Measurements from ENCODE around the gene SNX25. TPM values are rescaled to one million over a fixed set of nuclear protein-coding genes. Genes with fewer than 3 reads are reported as not detected.
A peak's percentile ranks its signal among the peaks of the same experiment; 100 is the strongest.

Gene SNX25
- total and polyA plus RNA-seq, 2 experiments from 2014 or later: 6.9 to 25.0 TPM

- peaks cover 4% of the 10 kb centered on the region; the same call in 1 of the 2 replicates for H3F3A ChIP-seq (replicated peaks; ENCODE audit: low read depth)
- H3K36me3 ChIP-seq (ENCODE audit: insufficient read depth): no peaks in the 10 kb centered on the region
- H3K9me3 Mint-ChIP-seq: peaks cover 5% of the 10 kb centered on the region; the same call in 2 of the 3 replicates
- H3K4me1 Mint-ChIP-seq: peaks cover 11% of the 10 kb centered on the region
- H3K36me3 Mint-ChIP-seq (ENCODE audit: low read depth): peaks cover 4% of the 10 kb centered on the region; the same call in 1 of the 3 replicates
- ATAC-seq (peak; percentile 44), DNase-seq (ENCODE audit: low spot score) (peak; percentile 93)
- peak within 1 kb of the TSS; percentile 88 for H2AFZ ChIP-seq
- no peaks in the 10 kb centered on the region; the same call in 1 of the 2 replicates for H3K4me1 ChIP-seq (ENCODE audit: insufficient read depth)
- peak within 1 kb of the TSS; percentile 71 for H3K4me3 ChIP-seq
- H3K4me3 Mint-ChIP-seq: peak within 1 kb of the TSS; percentile 83
- H3K27ac ChIP-seq (ENCODE audit: low read depth): peak within 1 kb of the TSS; percentile 64; the same call in 1 of the 2 replicates
- no peaks in the 10 kb centered on the region for H3K79me2 ChIP-seq (replicated peaks; ENCODE audit: insufficient read depth)
- peak within 1 kb of the TSS; percentile 94 for H3K4me2 ChIP-seq
- peaks cover 9% of the 10 kb centered on the region for H3K27me3 ChIP-seq (ENCODE audit: insufficient read depth)
- H3K9me2 ChIP-seq (ENCODE audit: insufficient read depth): no peaks in the 10 kb centered on the region
- peaks cover 2% of the 10 kb centered on the region for H3K27me3 Mint-ChIP-seq (ENCODE audit: insufficient read depth, low read depth, poor library complexity)
- H3K27ac Mint-ChIP-seq: peak within 1 kb of the TSS; percentile 91
- TF ChIP-seq CTCF (conservative IDR thresholded peaks at IDR 0.05; ENCODE audit: low read depth in 2 of 2) (0 out of 4 replicates have a peak, but pooled peaks of 1 of the 2 experiments have one; percentile 10), CREB1 (CRISPR knock-in tag; IDR thresholded peaks at IDR 0.05; ENCODE audit: low read depth) (no peak), POLR2AphosphoS5 (IDR thresholded peaks at IDR 0.05; ENCODE audit: low read depth) (peak; percentile 53; the same call in 1 of the 2 replicates)
- H4K20me1 ChIP-seq (replicated peaks; ENCODE audit: insufficient read depth): no peaks in the 10 kb centered on the region
These were observed 187.5 kb downstream of the SNX25 start, which contains the start of gene ANKRD37 for GRCh38 chr4:185396724-185397385. ANKRD37 (plus strand) TSS chr4:185396841; CDS start chr4:185396924, 83 bp downstream.

GRCh38 chr4:185398618-185399017 lies 189.2 kb downstream of the SNX25 start:
- Mint-ChIP-seq H3K27me3 (ENCODE audit: insufficient read depth, low read depth, poor library complexity) (peaks cover 2% of the 10 kb centered on the region), H3K36me3 (ENCODE audit: low read depth) (peaks cover 17% of the 10 kb centered on the region; the same call in 2 of the 3 replicates), H3K9me3 (peaks cover 3% of the 10 kb centered on the region; the same call in 1 of the 3 replicates), H3K27ac (no peak overlapping the region), H3K4me1 (peaks cover 11% of the 10 kb centered on the region), H3K4me3 (no peak overlapping the region)
- no peak overlapping the region for H3K4me3 ChIP-seq
- ATAC-seq (no peak), DNase-seq (ENCODE audit: low spot score) (no peak)
- no peaks in the 10 kb centered on the region; the same call in 1 of the 2 replicates for H3K4me1 ChIP-seq (ENCODE audit: insufficient read depth)
- H3K27me3 ChIP-seq (ENCODE audit: insufficient read depth): peaks cover 9% of the 10 kb centered on the region
- H3F3A ChIP-seq (replicated peaks; ENCODE audit: low read depth): peaks cover 4% of the 10 kb centered on the region; the same call in 1 of the 2 replicates
- H4K20me1 ChIP-seq (replicated peaks; ENCODE audit: insufficient read depth): no peaks in the 10 kb centered on the region
- H3K9me2 ChIP-seq (ENCODE audit: insufficient read depth): no peaks in the 10 kb centered on the region
- H2AFZ ChIP-seq: no peak overlapping the region
- no peaks in the 10 kb centered on the region; the same call in 1 of the 2 replicates for H3K36me3 ChIP-seq (ENCODE audit: insufficient read depth)
- no peak overlapping the region for H3K27ac ChIP-seq (ENCODE audit: low read depth)
- no peak overlapping the region for H3K4me2 ChIP-seq
- H3K79me2 ChIP-seq (replicated peaks; ENCODE audit: insufficient read depth): no peaks in the 10 kb centered on the region
- TF ChIP-seq POLR2AphosphoS5 (IDR thresholded peaks at IDR 0.05; ENCODE audit: low read depth) (no peak), EZH2phosphoT487 (IDR thresholded peaks at IDR 0.05; ENCODE audit: unreplicated experiment) (no peak), ZNF331 (CRISPR knock-in tag; IDR thresholded peaks at IDR 0.05; ENCODE audit: low read depth) (no peak), CTCF (conservative IDR thresholded peaks at IDR 0.05; ENCODE audit: low read depth in 2 of 2) (no peak), NANOG (IDR thresholded peaks at IDR 0.05; ENCODE audit: borderline replicate concordance) (no peak), ETS1 (IDR thresholded peaks at IDR 0.05) (no peak), EZH2 (IDR thresholded peaks at IDR 0.05; ENCODE audit: low read depth, unreplicated experiment) (no peak), ZNF114 (CRISPR knock-in tag; IDR thresholded peaks at IDR 0.05) (no peak), CREB1 (CRISPR knock-in tag; IDR thresholded peaks at IDR 0.05; ENCODE audit: low read depth) (no peak), STAT1 (IDR thresholded peaks at IDR 0.05; ENCODE audit: unreplicated experiment) (no peak)

Measured in GM23338 (cell line).